GM18502 (cell line): ENCODE results near the gene RGS17.
"Not testable (repeated sequence)": the region's sequence is repeated elsewhere in the genome, so short reads cannot be mapped to it uniquely, and the experiment has no call there.

ENCODE experiments used
- ATAC-seq: cut with Tn5 transposase; IDR thresholded peaks from one replicate; pipeline ENCODE4 v1.9.1; 2021; ENCODE audit warnings: mild to moderate bottlenecking; ENCODE audit not compliant: unreplicated experiment, poor library complexity

The RGS17 gene

GRCh38 chr6:152966168-152966894 is 164.8 kb downstream of the RGS17 start:
- not testable (repeated sequence) for ATAC-seq

DNA sequence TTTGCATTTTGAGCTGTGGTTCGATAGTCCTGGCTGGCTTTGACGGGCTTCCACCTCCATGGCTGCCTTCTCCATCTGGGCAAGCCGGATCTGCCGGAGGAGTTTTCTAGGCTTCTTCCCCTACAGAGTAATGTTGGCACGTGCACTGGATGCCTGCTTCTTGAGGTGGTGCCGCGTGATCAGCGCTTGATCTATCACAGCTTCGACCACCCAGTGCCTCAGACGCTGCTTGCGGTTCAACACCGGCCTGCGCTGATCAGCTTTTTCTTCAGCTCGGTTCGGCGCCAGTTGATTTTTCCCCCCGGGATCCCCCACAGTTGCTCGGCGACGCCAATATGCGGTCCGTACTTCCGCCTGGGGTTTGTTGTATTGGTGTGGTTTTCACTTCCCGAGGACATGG is 171.7 kb downstream of the RGS17 start:
- ATAC-seq: no peak

- ATAC-seq: no peak
These were observed 173.3 kb downstream of the RGS17 start for GRCh38 chr6:152957796-152958195.
